K562 (cell line): ENCODE results near the gene PLEKHA5. TPM values are rescaled to one million over a fixed set of nuclear protein-coding genes. Genes with fewer than 3 reads are reported as not detected.

ENCODE experiments used
- ATAC-seq: fragments of 200-7000 bp; cut with Tn5 transposase; 3 replicates; pipeline ENCODE4 v1.9.1; 2020; ENCODE audit warnings: moderate library complexity
- BruUV-seq: library from RNA; stranded (reverse); fragments of 400-500 nt; replicated peaks from 2 replicates; lab custom pipeline; 2021; lab: Mats Ljungman, UMichigan
- CTCF ChIA-PET: fragments of 300-600 bp; formaldehyde crosslinking; extraction: SDS; loops from one replicate; lab custom pipeline; 2021; ENCODE audit warnings: low intra/inter-chr PET ratio; lab: Yijun Ruan, JAX
- POLR2A ChIA-PET: fragments of 300-600, 350-650 bp; sonication (Branson Sonifier 250); formaldehyde crosslinking; extraction: SDS; loops from one replicate; lab custom pipeline; 2021; ENCODE audit warnings: antibody characterized with exemption, inconsistent platforms; lab: Yijun Ruan, JAX
- DNase-seq, 4 experiments: peaks; one replicate each; pipeline versions ENCODE4 v3.0.0 to v3.0.0-alpha.2; 2011 to 2018; ENCODE audit warnings: low spot score in 3 of 4, mixed read lengths in 3 of 4; ENCODE audit errors: extremely low read depth in 1 of 4
- FAIRE-seq: peaks from 2 replicates; lab custom pipeline; 2011; peaks lifted over from hg19 to GRCh38; lab: Jason Lieb, UNC
- H2AFZ ChIP-seq: 2 replicates; pipeline ENCODE4 v1.6.0; 2011; ENCODE audit warnings: low read depth, low read length, control low read depth, inconsistent platforms
- H3K27ac ChIP-seq: fragments of 200-600 bp; 3 replicates; pipeline ENCODE4 v1.8.0; 2011; ENCODE audit warnings: low read depth, mild to moderate bottlenecking, control low read depth, inconsistent platforms, low read length, moderate library complexity, mixed read lengths; ENCODE audit errors: extremely low read depth
- H3K27me3 ChIP-seq, 2 experiments: fragments of 300-600 bp in 1 of 2; 2 replicates in 1 of 2; 3 replicates in 1 of 2; pipeline versions ENCODE4 v1.6.0 to v1.8.0; 2011; ENCODE audit warnings: inconsistent platforms in 2 of 2, low read length in 2 of 2, mild to moderate bottlenecking in 1 of 2, mixed read lengths in 1 of 2, moderate library complexity in 1 of 2; ENCODE audit not compliant: control insufficient read depth in 2 of 2, insufficient read depth in 2 of 2
- H3K36me3 ChIP-seq: fragments of 300-600 bp; 3 replicates; pipeline ENCODE4 v1.8.0; 2011; ENCODE audit warnings: mild to moderate bottlenecking, low read length, inconsistent platforms; ENCODE audit not compliant: control insufficient read depth, insufficient read depth
- H3K4me1 ChIP-seq, 2 experiments: fragments of 200-600 bp in 1 of 2; replicated peaks in 1 of 2; 2 replicates in 1 of 2; 3 replicates in 1 of 2; pipeline versions ENCODE4 v1.5.1 to v1.8.0; 2011; ENCODE audit warnings: inconsistent platforms in 2 of 2, low read length in 2 of 2, mild to moderate bottlenecking in 1 of 2, mixed read lengths in 1 of 2, moderate library complexity in 1 of 2; ENCODE audit not compliant: control insufficient read depth in 2 of 2, insufficient read depth in 2 of 2
- H3K4me2 ChIP-seq: 2 replicates; pipeline ENCODE4 v1.6.1; 2011; ENCODE audit warnings: low read length, control low read depth, inconsistent platforms, mixed read lengths; ENCODE audit not compliant: insufficient read depth
- H3K4me3 ChIP-seq: fragments of 200-600 bp; sonication (generic), shearing (Covaris generic); 2 replicates; pipeline ENCODE4 v1.5.1; 2016; ENCODE audit warnings: control low read depth, inconsistent platforms
- H3K79me2 ChIP-seq: fragments of 200-600 bp; 3 replicates; pipeline ENCODE4 v1.8.0; 2011; ENCODE audit warnings: low read length, inconsistent platforms; ENCODE audit not compliant: control insufficient read depth, insufficient read depth
- H3K9ac ChIP-seq, 2 experiments: 2 replicates each; pipeline versions ENCODE4 v1.6.0 to v1.6.1; 2011; ENCODE audit warnings: low read depth in 2 of 2, low read length in 2 of 2, control low read depth in 1 of 2, inconsistent platforms in 1 of 2, mild to moderate bottlenecking in 1 of 2, mixed read lengths in 1 of 2; ENCODE audit not compliant: insufficient read depth in 1 of 2
- H3K9me1 ChIP-seq: one replicate; pipeline ENCODE4 v1.6.0; 2011; ENCODE audit warnings: inconsistent platforms, mild to moderate bottlenecking, low read length, moderate library complexity; ENCODE audit not compliant: control insufficient read depth, insufficient read depth
- H3K9me3 ChIP-seq: replicated peaks from 2 replicates; pipeline ENCODE4 v1.5.1; 2011; ENCODE audit warnings: low read depth, low read length, inconsistent platforms; ENCODE audit not compliant: control insufficient read depth, insufficient read depth
- H4K20me1 ChIP-seq: replicated peaks from 2 replicates; pipeline ENCODE4 v1.6.1; 2011; ENCODE audit warnings: low read length, inconsistent platforms, mixed read lengths; ENCODE audit not compliant: control insufficient read depth, insufficient read depth
- C11orf30 ChIP-seq: fragments of 450-650 bp; IDR thresholded peaks from 2 replicates; pipeline ENCODE4 v1.6.1; 2016; ENCODE audit warnings: low read depth, mild to moderate bottlenecking
- E2F4 ChIP-seq: sonication (generic); formaldehyde crosslinking; IDR thresholded peaks from 2 replicates; pipeline ENCODE4 v1.8.0; 2022; ENCODE audit warnings: mild to moderate bottlenecking, low read depth, missing genetic modification reagents
- EHMT2 ChIP-seq: fragments of 450-650 bp; IDR thresholded peaks from 2 replicates; pipeline ENCODE4 v1.6.1; 2018; ENCODE audit warnings: antibody characterized with exemption
- ELF2 ChIP-seq: fragments of 250-450 bp; sonication (Bioruptor Pico); IDR thresholded peaks from 2 replicates; pipeline ENCODE4 v1.5.0; 2021; ENCODE audit warnings: mild to moderate bottlenecking
- EP300 ChIP-seq: IDR thresholded peaks from 2 replicates; pipeline ENCODE4 v1.6.1; 2012; ENCODE audit warnings: low read length, improper control_type of control experiment
- MAFF ChIP-seq: IDR thresholded peaks from 2 replicates; pipeline ENCODE4 v1.6.1; 2012; ENCODE audit warnings: low read length, improper control_type of control experiment
- MAFG ChIP-seq: fragments of 450-650 bp; conservative IDR thresholded peaks from 2 replicates; pipeline ENCODE4 v1.6.1; 2016; ENCODE audit warnings: missing genetic modification characterization, missing compliant biosample characterization
- MAFK ChIP-seq: IDR thresholded peaks from 2 replicates; pipeline ENCODE4 v1.6.1; 2011; ENCODE audit warnings: low read length, improper control_type of control experiment
- NR2F6 ChIP-seq: fragments of 450-650 bp; formaldehyde crosslinking; IDR thresholded peaks from 2 replicates; pipeline ENCODE4 v1.4.0; 2020; ENCODE audit warnings: mild to moderate bottlenecking
- ZNF316 ChIP-seq: fragments of 450-650 bp; IDR thresholded peaks from 2 replicates; pipeline ENCODE4 v1.6.1; 2016
- ZNF644 ChIP-seq: fragments of 200-800 bp; sonication (Bioruptor generic); IDR thresholded peaks from 2 replicates; pipeline ENCODE4 v1.6.1; 2016; ENCODE audit warnings: low read depth, missing genetic modification characterization, missing compliant biosample characterization
- ZNF695 ChIP-seq: fragments of 450-650 bp; formaldehyde crosslinking; IDR thresholded peaks from 2 replicates; pipeline ENCODE4 v1.4.0; 2020; ENCODE audit warnings: mild to moderate bottlenecking, moderate library complexity
- WGBS: fragments of 100-300 bp; shearing (Covaris generic); methylation state at CpG from one replicate; pipeline ENCODE4 v1.1.6; 2016; ENCODE audit warnings: low coverage, mixed read lengths; ENCODE audit not compliant: insufficient coverage; ENCODE audit errors: missing lambda C conversion rate; 5-methylcytosine and 5-hydroxymethylcytosine counted together
- in situ Hi-C: fragments of 300-500 bp; cut with MboI; formaldehyde crosslinking; loops from 4 replicates; pipeline ENCODE4 v1.15.0; 2018; ENCODE audit warnings: inconsistent platforms, mixed read lengths
- intact Hi-C: fragments of 100-400 bp; cut with micrococcal nuclease; formaldehyde crosslinking; loops from 2 replicates; pipeline ENCODE4 v1.14.2; 2022
- polyA plus RNA-seq, 8 experiments: library from polyadenylated mRNA; depleted of rRNA in 4 of 8; stranded (reverse) in 5 of 8; unstranded in 3 of 8; fragments of >200 nt; fragmentation: Nextera tagmentation in 2 of 8; fragmentation: Illumina TruSeq in 1 of 8; extraction: Ambion mirVana in 2 of 8; extraction: Trizol in 1 of 8; gene quantifications; 2 replicates each; pipeline versions ENCODE4 v1.2.1 to v1.2.3, GENCODE V29; 2011 to 2014; ENCODE audit warnings: inconsistent platforms in 1 of 8, missing spikeins in 1 of 8
- total RNA-seq, 7 experiments: library from RNA; depleted of rRNA in 6 of 7; stranded (reverse); fragments of >200 nt in 6 of 7; fragmentation: Illumina TruSeq in 2 of 7; extraction: Trizol in 2 of 7; gene quantifications; 2 replicates each; pipeline versions ENCODE4 v1.2.1 to v1.2.3, GENCODE V29; 2011 to 2021; ENCODE audit warnings: low replicate concordance in 1 of 7

Gene PLEKHA5
- total and polyA plus RNA-seq, 9 of the 15 experiments (the other 6 are each of a cell fraction or from before 2014, with no cell fraction given): 7.2 to 26.2 (median 17.4) TPM

GRCh38 chr12:19375888-19376287, 246.4 kb downstream of the PLEKHA5 start:
- Histone ChIP-seq H3K4me3 (no peak overlapping the region), H2AFZ (no peak overlapping the region), H3K79me2 (no peaks in the 10 kb centered on the region), H3K9me3 (no peaks in the 10 kb centered on the region), H3K27me3 (no peaks in the 10 kb centered on the region), H3K27ac (no peak overlapping the region), H3K9ac (no peak overlapping the region), H3K36me3 (peaks cover 9% of the 10 kb centered on the region; the same call in 1 of the 3 replicates), H3K9me1 (no peaks in the 10 kb centered on the region), H3K4me1 (no peaks in the 10 kb centered on the region), H4K20me1 (no peaks in the 10 kb centered on the region), H3K4me2 (no peak overlapping the region)
- WGBS: 81% methylated on average over 2 of the region's 2 CpGs
- no peak for FAIRE-seq
- intact Hi-C loops (no loop called here), in situ Hi-C loops (no loop called here)
- ChIA-PET POLR2A (no interaction called here), CTCF (no interaction called here)
- no TSS peak for BruUV-seq
- DNase-seq: no peak
- ATAC-seq: no peak
- TF ChIP-seq ZNF644 (no peak), ZNF695 (CRISPR knock-in tag) (no peak), ELF2 (no peak), NR2F6 (no peak), MAFF (peak; percentile 62), C11orf30 (peak; percentile 37; the same call in 1 of the 2 replicates), ZNF316 (peak; percentile 72), MAFK (peak; percentile 73), EP300 (no peak), EHMT2 (no peak), E2F4 (CRISPR knock-in tag) (no peak), MAFG (peak; percentile 57)
